NT2/D1 (cell line): ENCODE data around the gene MGAT5.

ENCODE experiments used
- SUZ12 ChIP-seq: IDR thresholded peaks from 2 replicates; pipeline ENCODE4 v1.6.1; 2011; ENCODE audit not compliant: insufficient read length, insufficient read depth; ENCODE audit errors: extremely low read depth
- ZNF274 ChIP-seq: IDR thresholded peaks from 2 replicates; pipeline ENCODE4 v1.6.1; 2011; ENCODE audit warnings: mild to moderate bottlenecking, low read depth, low read length

DNA sequence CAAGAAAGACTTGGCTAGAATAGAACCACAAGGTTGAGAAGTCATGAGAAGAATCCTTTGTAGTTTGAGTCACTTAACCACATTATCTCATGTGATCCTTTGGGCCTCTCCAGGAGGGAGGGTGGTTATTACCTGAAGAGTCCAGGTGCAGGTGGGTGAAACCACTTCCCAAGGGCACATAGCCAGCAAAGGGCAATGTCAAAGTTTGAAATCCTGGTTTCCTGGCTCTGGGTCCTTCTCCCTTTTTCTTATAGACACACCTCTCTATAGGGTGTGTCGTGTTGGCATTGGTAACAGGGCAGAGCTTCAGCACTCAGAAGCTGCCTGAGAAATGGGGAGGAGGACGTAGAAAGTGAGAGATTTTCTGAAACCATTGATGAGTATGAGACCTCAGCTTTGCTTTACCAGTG lies 137.9 kb downstream of the MGAT5 start:
- TF ChIP-seq ZNF274 (no peak), SUZ12 (no peak)
